Osteoblast (primary cell): ENCODE measurements around the gene SBK2. TPM values are rescaled to one million over a fixed set of nuclear protein-coding genes. Genes with fewer than 3 reads are reported as not detected.

ENCODE experiments used
- DNase-seq: peaks from one replicate; pipeline ENCODE4 v3.0.0; 2011; ENCODE audit warnings: low spot score, mixed read lengths; ENCODE audit not compliant: insufficient read length; ENCODE audit errors: missing footprints
- H2AFZ ChIP-seq: 2 replicates; pipeline ENCODE4 v1.6.0; 2011; ENCODE audit warnings: mild to moderate bottlenecking, low read length
- H3K27ac ChIP-seq: 2 replicates; pipeline ENCODE4 v1.5.1; 2011; ENCODE audit warnings: mild to moderate bottlenecking, low read depth, low read length, moderate library complexity
- H3K27me3 ChIP-seq: 2 replicates; pipeline ENCODE4 v1.6.0; 2012; ENCODE audit warnings: mild to moderate bottlenecking, control low read depth, inconsistent platforms, low read length, moderate library complexity; ENCODE audit not compliant: insufficient read depth
- H3K36me3 ChIP-seq: 2 replicates; pipeline ENCODE4 v1.5.1; 2011; ENCODE audit warnings: mild to moderate bottlenecking, low read length, control low read depth, moderate library complexity; ENCODE audit not compliant: insufficient read depth
- H3K4me1 ChIP-seq: 2 replicates; pipeline ENCODE4 v1.5.1; 2011; ENCODE audit warnings: mild to moderate bottlenecking, low read length, control low read depth, moderate library complexity; ENCODE audit not compliant: insufficient read depth
- H3K4me2 ChIP-seq: 2 replicates; pipeline ENCODE4 v1.6.0; 2011; ENCODE audit warnings: mild to moderate bottlenecking, low read length; ENCODE audit not compliant: insufficient read depth
- H3K4me3 ChIP-seq: fragments of 200-600 bp; sonication (generic); 3 replicates; pipeline ENCODE4 v1.5.1; 2012; ENCODE audit warnings: mild to moderate bottlenecking, low read length, inconsistent platforms; ENCODE audit not compliant: insufficient read depth
- H3K79me2 ChIP-seq: 2 replicates; pipeline ENCODE4 v1.6.0; 2012; ENCODE audit warnings: mild to moderate bottlenecking, low read length, control low read depth, inconsistent platforms; ENCODE audit not compliant: insufficient read depth
- H3K9me3 ChIP-seq: 2 replicates; pipeline ENCODE4 v1.5.1; 2011; ENCODE audit warnings: low read depth, low read length, control low read depth
- H4K20me1 ChIP-seq: 2 replicates; pipeline ENCODE4 v1.6.0; 2012; ENCODE audit warnings: mild to moderate bottlenecking, low read length, control low read depth; ENCODE audit not compliant: insufficient read depth
- total RNA-seq: library from RNA; depleted of rRNA; stranded (reverse); fragments of >200 nt; gene quantifications from 2 replicates; pipeline ENCODE4 v1.2.3, GENCODE V29; 2012
- TF ChIP-seq, protein P1 (sequence below): IDR thresholded peaks from 2 replicates; pipeline ENCODE4 v1.5.1; 2011; ENCODE audit warnings: mild to moderate bottlenecking, low read depth, low read length, moderate library complexity; ENCODE audit errors: extremely low read depth

The SBK2 gene
- total RNA-seq, 1 donor: not detected

DNA sequence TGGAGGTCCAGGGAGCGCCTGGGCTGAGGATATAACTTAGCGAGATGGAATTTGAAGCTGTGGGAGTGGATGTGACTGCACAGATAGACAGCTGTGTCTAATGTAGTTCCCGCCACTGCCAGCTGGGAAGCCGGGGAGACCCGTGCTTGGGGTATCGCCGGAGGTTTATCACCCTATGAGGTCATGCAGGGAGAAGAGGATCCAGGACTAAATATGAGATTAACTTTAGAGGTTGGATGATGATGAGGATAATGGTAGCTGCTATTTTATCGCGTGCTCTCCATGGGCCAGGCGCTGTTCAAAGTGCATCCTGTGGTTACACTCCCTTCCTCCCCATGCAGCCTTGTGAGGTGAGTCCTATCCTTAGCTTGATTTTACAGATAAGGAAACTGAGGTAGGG, 28.8 kb downstream of the SBK2 start:
- Histone ChIP-seq H3K4me3 (no peak overlapping the region), H3K79me2 (peaks cover 2% of the 10 kb centered on the region), H3K4me1 (no peaks in the 10 kb centered on the region), H3K36me3 (peaks cover 18% of the 10 kb centered on the region), H2AFZ (no peak overlapping the region), H3K9me3 (no peaks in the 10 kb centered on the region), H3K27me3 (no peaks in the 10 kb centered on the region), H3K4me2 (no peak overlapping the region), H4K20me1 (peaks cover 10% of the 10 kb centered on the region), H3K27ac (no peak overlapping the region)
- no peak for DNase-seq
- TF ChIP-seq, protein P1, sequence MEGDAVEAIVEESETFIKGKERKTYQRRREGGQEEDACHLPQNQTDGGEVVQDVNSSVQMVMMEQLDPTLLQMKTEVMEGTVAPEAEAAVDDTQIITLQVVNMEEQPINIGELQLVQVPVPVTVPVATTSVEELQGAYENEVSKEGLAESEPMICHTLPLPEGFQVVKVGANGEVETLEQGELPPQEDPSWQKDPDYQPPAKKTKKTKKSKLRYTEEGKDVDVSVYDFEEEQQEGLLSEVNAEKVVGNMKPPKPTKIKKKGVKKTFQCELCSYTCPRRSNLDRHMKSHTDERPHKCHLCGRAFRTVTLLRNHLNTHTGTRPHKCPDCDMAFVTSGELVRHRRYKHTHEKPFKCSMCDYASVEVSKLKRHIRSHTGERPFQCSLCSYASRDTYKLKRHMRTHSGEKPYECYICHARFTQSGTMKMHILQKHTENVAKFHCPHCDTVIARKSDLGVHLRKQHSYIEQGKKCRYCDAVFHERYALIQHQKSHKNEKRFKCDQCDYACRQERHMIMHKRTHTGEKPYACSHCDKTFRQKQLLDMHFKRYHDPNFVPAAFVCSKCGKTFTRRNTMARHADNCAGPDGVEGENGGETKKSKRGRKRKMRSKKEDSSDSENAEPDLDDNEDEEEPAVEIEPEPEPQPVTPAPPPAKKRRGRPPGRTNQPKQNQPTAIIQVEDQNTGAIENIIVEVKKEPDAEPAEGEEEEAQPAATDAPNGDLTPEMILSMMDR: no peak

- H3K4me2 ChIP-seq: no peak overlapping the region
- no peaks in the 10 kb centered on the region for H3K27me3 ChIP-seq
- H3K4me1 ChIP-seq: no peaks in the 10 kb centered on the region
- peaks cover 7% of the 10 kb centered on the region for H4K20me1 ChIP-seq
- TF ChIP-seq, protein P1: no peak
- peaks cover 2% of the 10 kb centered on the region for H3K79me2 ChIP-seq
- no peak overlapping the region for H3K27ac ChIP-seq
- H3K4me3 ChIP-seq: no peak overlapping the region
- peak; percentile 5 for DNase-seq
- no peaks in the 10 kb centered on the region for H3K9me3 ChIP-seq
- H2AFZ ChIP-seq: no peak overlapping the region
- peaks cover 28% of the 10 kb centered on the region for H3K36me3 ChIP-seq
Observed at GRCh38 chr19:55504981-55505380, 32.0 kb downstream of the SBK2 start.

DNA sequence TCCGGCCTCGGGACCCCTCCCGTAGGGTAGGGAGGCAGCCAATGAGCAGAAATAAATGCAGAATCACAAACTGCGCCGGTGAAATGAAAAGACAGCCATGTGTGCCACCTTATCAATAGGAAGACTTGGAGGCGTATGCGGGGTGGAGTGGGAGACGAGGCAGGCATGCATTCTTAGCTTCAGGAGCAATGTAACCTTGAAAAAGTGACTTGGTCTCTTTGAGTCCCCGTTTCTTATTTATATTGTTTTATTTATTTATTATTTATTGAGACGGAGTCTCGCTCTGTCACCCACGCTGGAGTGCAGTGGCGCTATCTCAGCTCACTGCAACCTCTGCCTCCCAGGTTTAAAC, 32.7 kb downstream of the SBK2 start:
- H2AFZ ChIP-seq: peak overlapping the region; percentile 90
- peak overlapping the region; percentile 88 for H3K4me2 ChIP-seq
- peaks cover 2% of the 10 kb centered on the region for H3K79me2 ChIP-seq
- H3K4me1 ChIP-seq: no peaks in the 10 kb centered on the region
- H3K27me3 ChIP-seq: no peaks in the 10 kb centered on the region
- TF ChIP-seq, protein P1: no peak
- H3K9me3 ChIP-seq: no peaks in the 10 kb centered on the region
- peaks cover 7% of the 10 kb centered on the region for H4K20me1 ChIP-seq
- H3K27ac ChIP-seq: peak overlapping the region; percentile 71
- peak overlapping the region; percentile 73 for H3K4me3 ChIP-seq
- H3K36me3 ChIP-seq: peaks cover 33% of the 10 kb centered on the region
- DNase-seq: no peak

- TF ChIP-seq, protein P1: peak; percentile 80
- Histone ChIP-seq H3K9me3 (no peaks in the 10 kb centered on the region), H3K27ac (peak overlapping the region; percentile 71), H3K4me2 (peak overlapping the region; percentile 88), H3K4me3 (peak overlapping the region; percentile 73), H3K27me3 (no peaks in the 10 kb centered on the region), H3K36me3 (peaks cover 34% of the 10 kb centered on the region), H2AFZ (peak overlapping the region; percentile 90), H3K4me1 (no peaks in the 10 kb centered on the region), H4K20me1 (peaks cover 3% of the 10 kb centered on the region), H3K79me2 (peaks cover 2% of the 10 kb centered on the region)
- peak; percentile 100 for DNase-seq
Observed at GRCh38 chr19:55503502-55504251, 33.3 kb downstream of the SBK2 start.
